ENCODE results near the gene GARRE1.
"Not testable (repeated sequence)": the region's sequence is repeated elsewhere in the genome, so short reads cannot be mapped to it uniquely, and the experiment has no call there.

The GARRE1 gene

GRCh38 chr19:34276614-34277013 is 22.3 kb downstream of the GARRE1 start:
- Histone ChIP-seq H3K27me3 (ENCODE audit: control insufficient read depth, insufficient read depth, low read length) (no peaks in the 10 kb centered on the region), H3K4me3 (ENCODE audit: low read depth, low read length) (no peak overlapping the region), H3K4me1 (ENCODE audit: control insufficient read depth, insufficient read depth, low read length) (no peaks in the 10 kb centered on the region), H3K9ac (ENCODE audit: low read length) (no peak overlapping the region), H3K9me3 (ENCODE audit: control insufficient read depth, insufficient read depth, low read depth, low read length) (no peaks in the 10 kb centered on the region), H3K27ac (ENCODE audit: low read depth, low read length) (no peak overlapping the region), H3K36me3 (ENCODE audit: control insufficient read depth, insufficient read depth, low read length) (no peaks in the 10 kb centered on the region)

DNA sequence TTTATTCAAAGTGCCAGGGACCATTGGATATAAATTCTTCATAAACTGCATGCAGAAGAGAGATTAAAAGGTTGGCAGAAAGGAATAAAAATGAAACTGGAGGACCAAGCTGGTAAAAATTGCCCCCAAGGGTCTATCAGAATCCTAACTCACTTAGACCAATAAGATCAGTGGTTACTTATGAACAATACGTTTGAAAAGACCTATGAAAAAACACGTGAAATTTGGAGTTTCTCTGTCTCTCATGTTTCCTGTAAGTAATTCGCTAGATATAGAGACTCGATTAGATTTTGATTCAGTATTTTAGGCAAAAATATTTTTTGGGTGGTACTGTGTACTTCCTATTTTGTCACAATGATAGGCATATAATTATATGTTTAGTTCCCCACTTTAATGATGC is 22.9 kb downstream of the GARRE1 start:
- Histone ChIP-seq H3K27ac (ENCODE audit: low read depth, low read length) (no peak overlapping the region), H3K36me3 (ENCODE audit: control insufficient read depth, insufficient read depth, low read length) (no peaks in the 10 kb centered on the region), H3K27me3 (ENCODE audit: control insufficient read depth, insufficient read depth, low read length) (no peaks in the 10 kb centered on the region), H3K9ac (ENCODE audit: low read length) (no peak overlapping the region), H3K4me1 (ENCODE audit: control insufficient read depth, insufficient read depth, low read length) (no peaks in the 10 kb centered on the region), H3K9me3 (ENCODE audit: control insufficient read depth, insufficient read depth, low read depth, low read length) (no peaks in the 10 kb centered on the region), H3K4me3 (ENCODE audit: low read depth, low read length) (no peak overlapping the region)

DNA sequence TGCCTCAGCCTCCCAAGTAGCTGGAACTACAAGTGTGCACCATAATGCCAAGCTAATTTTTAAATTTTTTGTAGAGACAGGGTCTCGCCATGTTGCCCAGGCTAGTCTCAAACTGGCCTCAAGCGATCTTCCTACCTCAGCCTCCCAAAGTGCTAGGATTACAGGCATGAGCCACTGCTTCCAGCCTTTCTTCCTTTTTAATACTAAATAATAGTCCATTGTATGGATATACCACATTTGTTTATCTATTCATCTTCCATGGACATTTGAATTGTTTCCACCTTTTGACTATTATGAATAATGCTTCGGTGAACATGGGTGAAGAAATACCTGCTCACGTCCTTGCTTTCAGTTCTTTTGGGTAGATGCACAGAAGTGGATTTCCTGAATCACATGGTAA is 24.4 kb downstream of the GARRE1 start:
- no peaks in the 10 kb centered on the region for H3K9me3 ChIP-seq (ENCODE audit: control insufficient read depth, insufficient read depth, low read depth, low read length)
- no peak overlapping the region for H3K4me3 ChIP-seq (ENCODE audit: low read depth, low read length)
- no peaks in the 10 kb centered on the region for H3K4me1 ChIP-seq (ENCODE audit: control insufficient read depth, insufficient read depth, low read length)
- no peaks in the 10 kb centered on the region for H3K36me3 ChIP-seq (ENCODE audit: control insufficient read depth, insufficient read depth, low read length)
- H3K9ac ChIP-seq (ENCODE audit: low read length), result no peak overlapping the region
- no peak overlapping the region for H3K27ac ChIP-seq (ENCODE audit: low read depth, low read length)
- no peaks in the 10 kb centered on the region for H3K27me3 ChIP-seq (ENCODE audit: control insufficient read depth, insufficient read depth, low read length)

GRCh38 chr19:34281444-34281843 is 27.1 kb downstream of the GARRE1 start:
- H3K4me1 ChIP-seq (ENCODE audit: control insufficient read depth, insufficient read depth, low read length); H3K9me3 ChIP-seq (ENCODE audit: control insufficient read depth, insufficient read depth, low read depth, low read length); H3K27me3 ChIP-seq (ENCODE audit: control insufficient read depth, insufficient read depth, low read length); H3K9ac ChIP-seq (ENCODE audit: low read length); H3K4me3 ChIP-seq (ENCODE audit: low read depth, low read length); H3K27ac ChIP-seq (ENCODE audit: low read depth, low read length); H3K36me3 ChIP-seq (ENCODE audit: control insufficient read depth, insufficient read depth, low read length): not testable (repeated sequence)

- H3K9me3 ChIP-seq (ENCODE audit: control insufficient read depth, insufficient read depth, low read depth, low read length), result no peaks in the 10 kb centered on the region
- no peak overlapping the region for H3K9ac ChIP-seq (ENCODE audit: low read length)
- no peaks in the 10 kb centered on the region for H3K27me3 ChIP-seq (ENCODE audit: control insufficient read depth, insufficient read depth, low read length)
- H3K36me3 ChIP-seq (ENCODE audit: control insufficient read depth, insufficient read depth, low read length), result no peaks in the 10 kb centered on the region
- no peak overlapping the region for H3K27ac ChIP-seq (ENCODE audit: low read depth, low read length)
- no peaks in the 10 kb centered on the region for H3K4me1 ChIP-seq (ENCODE audit: control insufficient read depth, insufficient read depth, low read length)
- H3K4me3 ChIP-seq (ENCODE audit: low read depth, low read length), result no peak overlapping the region
These were observed 28.5 kb downstream of the GARRE1 start for GRCh38 chr19:34282611-34283519.

DNA sequence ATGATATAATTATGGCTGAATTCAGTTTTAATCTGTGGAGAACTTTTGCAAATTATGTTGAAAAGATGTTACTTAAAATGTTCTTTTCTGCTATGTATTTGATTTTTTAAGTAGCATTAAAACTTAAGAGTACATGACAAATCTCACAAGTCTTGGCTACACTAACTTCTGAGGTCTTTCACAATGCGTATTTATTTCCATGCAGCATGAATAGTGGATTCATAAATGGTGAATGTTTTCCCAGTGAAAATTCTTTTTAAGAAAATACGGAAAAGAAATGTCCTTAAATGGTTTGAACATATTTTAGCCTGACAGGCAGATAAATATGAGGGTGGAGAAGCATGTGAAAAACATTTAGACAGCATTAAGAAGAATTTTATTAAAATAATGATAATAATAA is 30.2 kb downstream of the GARRE1 start:
- Histone ChIP-seq H3K4me3 (ENCODE audit: low read depth, low read length) (no peak overlapping the region), H3K27ac (ENCODE audit: low read depth, low read length) (no peak overlapping the region), H3K27me3 (ENCODE audit: control insufficient read depth, insufficient read depth, low read length) (no peaks in the 10 kb centered on the region)

GRCh38 chr19:34287662-34288140 is 33.3 kb downstream of the GARRE1 start:
- H3K9ac ChIP-seq (ENCODE audit: low read length), result no peak overlapping the region
- H3K27me3 ChIP-seq (ENCODE audit: control insufficient read depth, insufficient read depth, low read length), result no peaks in the 10 kb centered on the region
- H3K27ac ChIP-seq (ENCODE audit: low read depth, low read length), result no peak overlapping the region
- no peaks in the 10 kb centered on the region for H3K9me3 ChIP-seq (ENCODE audit: control insufficient read depth, insufficient read depth, low read depth, low read length)
- H3K36me3 ChIP-seq (ENCODE audit: control insufficient read depth, insufficient read depth, low read length), result no peaks in the 10 kb centered on the region
- H3K4me1 ChIP-seq (ENCODE audit: control insufficient read depth, insufficient read depth, low read length), result no peaks in the 10 kb centered on the region
- H3K4me3 ChIP-seq (ENCODE audit: low read depth, low read length), result no peak overlapping the region

More for the DNA sequence above, 30.2 kb downstream of the GARRE1 start:
- Histone ChIP-seq H3K4me1 (ENCODE audit: control insufficient read depth, insufficient read depth, low read length) (no peaks in the 10 kb centered on the region), H3K9me3 (ENCODE audit: control insufficient read depth, insufficient read depth, low read depth, low read length) (no peaks in the 10 kb centered on the region), H3K9ac (ENCODE audit: low read length) (no peak overlapping the region), H3K36me3 (ENCODE audit: control insufficient read depth, insufficient read depth, low read length) (no peaks in the 10 kb centered on the region)

GRCh38 chr19:34288381-34288780 is 34.0 kb downstream of the GARRE1 start:
- Histone ChIP-seq H3K4me3 (ENCODE audit: low read depth, low read length) (no peak overlapping the region), H3K27ac (ENCODE audit: low read depth, low read length) (no peak overlapping the region), H3K9me3 (ENCODE audit: control insufficient read depth, insufficient read depth, low read depth, low read length) (no peaks in the 10 kb centered on the region), H3K9ac (ENCODE audit: low read length) (no peak overlapping the region), H3K27me3 (ENCODE audit: control insufficient read depth, insufficient read depth, low read length) (no peaks in the 10 kb centered on the region), H3K4me1 (ENCODE audit: control insufficient read depth, insufficient read depth, low read length) (no peaks in the 10 kb centered on the region), H3K36me3 (ENCODE audit: control insufficient read depth, insufficient read depth, low read length) (no peaks in the 10 kb centered on the region)

GRCh38 chr19:34291235-34291634 is 36.9 kb downstream of the GARRE1 start:
- H3K27me3 ChIP-seq (ENCODE audit: control insufficient read depth, insufficient read depth, low read length), result no peaks in the 10 kb centered on the region
- no peak overlapping the region for H3K27ac ChIP-seq (ENCODE audit: low read depth, low read length)
- H3K9me3 ChIP-seq (ENCODE audit: control insufficient read depth, insufficient read depth, low read depth, low read length), result no peaks in the 10 kb centered on the region

DNA sequence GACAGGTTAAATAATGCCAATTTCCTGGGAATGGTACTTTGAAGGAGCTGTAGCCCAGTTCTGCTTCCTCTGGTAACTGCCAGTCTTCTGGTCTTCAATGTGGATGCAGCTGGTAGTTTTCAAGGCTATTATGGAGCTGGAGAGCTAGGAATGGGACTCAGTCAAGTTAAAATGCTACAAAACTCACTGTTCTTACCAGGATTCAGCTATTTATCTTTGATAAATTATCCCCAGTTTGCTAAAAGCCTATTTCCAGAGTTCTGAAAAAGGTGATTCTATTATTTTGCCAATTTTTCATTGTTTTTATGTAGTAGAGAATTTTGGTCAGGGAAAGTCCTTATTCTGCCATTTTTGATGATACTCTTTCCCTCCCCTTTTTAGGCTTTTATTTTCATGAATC is 40.7 kb downstream of the GARRE1 start:
- Histone ChIP-seq H3K4me1 (ENCODE audit: control insufficient read depth, insufficient read depth, low read length) (no peaks in the 10 kb centered on the region), H3K27ac (ENCODE audit: low read depth, low read length) (no peak overlapping the region), H3K9me3 (ENCODE audit: control insufficient read depth, insufficient read depth, low read depth, low read length) (no peaks in the 10 kb centered on the region), H3K27me3 (ENCODE audit: control insufficient read depth, insufficient read depth, low read length) (no peaks in the 10 kb centered on the region), H3K9ac (ENCODE audit: low read length) (no peak overlapping the region), H3K36me3 (ENCODE audit: control insufficient read depth, insufficient read depth, low read length) (peaks cover under 1% of the 10 kb centered on the region), H3K4me3 (ENCODE audit: low read depth, low read length) (no peak overlapping the region)

More at GRCh38 chr19:34291235-34291634, 36.9 kb downstream of the GARRE1 start:
- no peaks in the 10 kb centered on the region for H3K4me1 ChIP-seq (ENCODE audit: control insufficient read depth, insufficient read depth, low read length)
- no peak overlapping the region for H3K9ac ChIP-seq (ENCODE audit: low read length)
- H3K36me3 ChIP-seq (ENCODE audit: control insufficient read depth, insufficient read depth, low read length), result no peaks in the 10 kb centered on the region
- H3K4me3 ChIP-seq (ENCODE audit: low read depth, low read length), result no peak overlapping the region

GRCh38 chr19:34298891-34299520 is 44.7 kb downstream of the GARRE1 start:
- Histone ChIP-seq H3K9ac (ENCODE audit: low read length) (no peak overlapping the region), H3K4me3 (ENCODE audit: low read depth, low read length) (no peak overlapping the region), H3K27ac (ENCODE audit: low read depth, low read length) (no peak overlapping the region), H3K36me3 (ENCODE audit: control insufficient read depth, insufficient read depth, low read length) (peaks cover 10% of the 10 kb centered on the region), H3K27me3 (ENCODE audit: control insufficient read depth, insufficient read depth, low read length) (no peaks in the 10 kb centered on the region), H3K9me3 (ENCODE audit: control insufficient read depth, insufficient read depth, low read depth, low read length) (no peaks in the 10 kb centered on the region), H3K4me1 (ENCODE audit: control insufficient read depth, insufficient read depth, low read length) (no peaks in the 10 kb centered on the region)

Measured in HUES6 (cell line).